CD4-positive, alpha-beta T cell treated with Interleukin-4 for 1 hour (primary cell): ENCODE measurements around the gene CNNM2.
"Not testable (repeated sequence)": the region's sequence is repeated elsewhere in the genome, so short reads cannot be mapped to it uniquely, and the experiment has no call there.

Experiments used
- DNase-seq, 2 donors: peaks; one replicate each; pipeline ENCODE4 v3.0.0-alpha.2; 2020 to 2022

CNNM2 gene

DNA sequence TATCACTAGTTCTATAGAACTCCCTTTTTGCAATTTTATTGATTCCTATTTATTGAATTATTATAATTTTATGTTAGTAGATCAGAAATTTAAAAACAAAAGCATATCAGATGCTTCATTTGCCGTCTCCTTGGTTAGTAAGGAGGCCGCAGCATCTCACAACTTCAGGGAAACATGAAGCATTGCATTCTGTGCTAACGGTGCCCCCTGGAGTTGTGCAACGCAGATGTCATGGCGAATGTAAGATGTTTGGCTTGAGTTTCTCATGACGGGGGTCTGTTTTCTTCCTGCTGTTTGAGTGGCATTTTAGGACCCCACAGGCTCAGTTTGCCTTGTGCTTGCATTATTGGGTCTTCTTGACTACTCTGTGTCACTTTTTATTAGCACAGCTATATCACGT lies 124.8 kb downstream of the CNNM2 start:
- no peak for DNase-seq

DNA sequence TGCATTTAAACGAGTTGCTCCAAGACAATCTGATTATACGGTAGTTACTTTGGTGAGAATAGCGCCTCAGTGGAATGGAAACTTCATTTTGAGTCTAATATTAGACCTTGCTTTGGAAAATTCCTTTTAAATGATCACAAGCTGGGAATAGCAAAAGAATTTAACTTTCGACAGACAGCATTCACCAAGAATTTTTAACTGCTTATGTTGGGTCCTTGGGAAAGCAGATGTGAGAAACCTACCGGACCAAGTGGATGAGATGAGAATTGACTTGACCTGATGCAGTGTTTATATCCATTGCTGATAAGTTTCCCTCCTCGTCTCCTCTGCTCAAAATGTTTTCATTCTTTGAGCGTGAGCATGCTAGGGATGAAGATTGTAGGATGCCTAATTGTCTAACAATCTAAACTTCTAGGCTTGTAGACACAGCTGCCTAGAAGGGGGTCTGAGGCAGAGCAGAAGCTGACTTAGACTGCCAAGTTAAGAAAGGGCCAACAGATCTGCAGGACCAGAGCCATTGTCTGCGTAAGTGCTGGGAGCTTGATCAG lies 126.9 kb downstream of the CNNM2 start:
- no peak for DNase-seq

- no peak for DNase-seq
Observed at GRCh38 chr10:103045961-103046360, 127.9 kb downstream of the CNNM2 start.

- DNase-seq = no peak
Observed at GRCh38 chr10:103047381-103047780, 129.3 kb downstream of the CNNM2 start.

DNA sequence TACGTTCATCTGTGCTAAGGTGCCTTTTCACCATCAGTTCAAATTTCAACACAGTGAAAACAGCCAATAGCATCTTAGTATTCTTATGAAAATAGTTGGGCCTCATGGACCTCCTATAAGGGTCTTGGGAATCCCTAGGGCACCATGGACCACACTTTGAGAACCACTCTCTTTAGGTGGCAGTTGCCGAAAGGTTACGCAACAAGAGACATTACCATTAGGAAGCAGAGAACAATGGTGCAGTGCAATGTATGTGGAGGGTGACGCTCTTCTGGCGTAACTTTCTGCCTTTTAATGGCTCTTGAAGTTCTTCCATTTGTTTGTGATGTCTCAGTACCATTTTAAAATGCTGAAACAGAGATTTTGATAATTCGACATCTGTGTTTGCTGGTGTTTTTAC lies 131.1 kb downstream of the CNNM2 start:
- DNase-seq = no peak

DNA sequence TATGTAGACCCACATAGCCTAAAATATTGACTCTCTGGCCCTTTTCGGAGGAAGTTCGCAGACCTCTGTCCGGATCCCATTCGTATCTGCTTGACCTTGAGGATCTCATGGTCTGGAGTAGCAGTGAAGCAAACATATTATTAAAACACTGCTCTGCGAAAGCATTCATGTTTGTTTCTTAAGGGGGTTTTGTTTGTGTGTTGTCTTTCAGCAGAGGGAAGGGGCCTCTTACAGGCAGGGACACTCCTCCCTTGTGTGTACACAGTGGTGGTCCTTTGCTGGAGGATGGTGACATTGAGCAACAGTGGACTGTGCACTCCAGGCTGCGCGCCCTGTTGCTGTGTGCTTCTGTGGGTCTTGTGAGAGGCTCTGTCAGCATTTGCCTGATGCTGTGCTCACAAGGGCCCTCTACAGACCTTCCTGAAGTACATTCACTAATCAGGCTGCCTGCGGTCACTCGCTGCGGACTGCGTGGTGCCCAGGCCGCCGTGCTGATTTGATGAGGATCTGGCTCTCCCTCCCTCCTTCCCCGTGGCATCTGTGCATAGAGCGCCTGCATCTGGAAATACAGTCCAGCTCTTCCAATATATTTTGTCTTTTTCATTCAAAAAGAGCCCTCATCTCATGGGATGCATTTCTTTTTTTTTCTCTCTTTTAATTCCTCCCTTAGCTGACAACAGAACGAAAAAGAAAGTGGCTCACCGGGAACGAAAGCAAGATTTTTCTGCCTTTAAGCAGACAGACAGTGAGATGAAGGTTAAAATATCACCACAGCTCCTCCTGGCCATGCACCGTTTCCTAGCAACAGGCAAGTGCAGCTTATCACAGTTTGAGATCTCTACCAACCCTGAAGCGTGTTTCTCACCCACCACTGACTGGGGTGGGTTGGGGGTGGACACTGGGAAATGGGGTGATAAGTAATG lies 135.8 kb downstream of the CNNM2 start:
- peak; percentile 64 to 77 for DNase-seq

- DNase-seq = no peak
Observed at GRCh38 chr10:103054621-103055020, 136.5 kb downstream of the CNNM2 start.

GRCh38 chr10:103055105-103055504 lies 137.0 kb downstream of the CNNM2 start:
- no peak for DNase-seq

- no peak for DNase-seq
Observed at GRCh38 chr10:103058034-103058433, 139.9 kb downstream of the CNNM2 start.

GRCh38 chr10:103060575-103060974 lies 142.5 kb downstream of the CNNM2 start:
- DNase-seq = no peak

- no peak for DNase-seq
Observed at GRCh38 chr10:103062854-103063590, 144.9 kb downstream of the CNNM2 start.

GRCh38 chr10:103064956-103065355 lies 146.9 kb downstream of the CNNM2 start:
- no peak for DNase-seq

DNA sequence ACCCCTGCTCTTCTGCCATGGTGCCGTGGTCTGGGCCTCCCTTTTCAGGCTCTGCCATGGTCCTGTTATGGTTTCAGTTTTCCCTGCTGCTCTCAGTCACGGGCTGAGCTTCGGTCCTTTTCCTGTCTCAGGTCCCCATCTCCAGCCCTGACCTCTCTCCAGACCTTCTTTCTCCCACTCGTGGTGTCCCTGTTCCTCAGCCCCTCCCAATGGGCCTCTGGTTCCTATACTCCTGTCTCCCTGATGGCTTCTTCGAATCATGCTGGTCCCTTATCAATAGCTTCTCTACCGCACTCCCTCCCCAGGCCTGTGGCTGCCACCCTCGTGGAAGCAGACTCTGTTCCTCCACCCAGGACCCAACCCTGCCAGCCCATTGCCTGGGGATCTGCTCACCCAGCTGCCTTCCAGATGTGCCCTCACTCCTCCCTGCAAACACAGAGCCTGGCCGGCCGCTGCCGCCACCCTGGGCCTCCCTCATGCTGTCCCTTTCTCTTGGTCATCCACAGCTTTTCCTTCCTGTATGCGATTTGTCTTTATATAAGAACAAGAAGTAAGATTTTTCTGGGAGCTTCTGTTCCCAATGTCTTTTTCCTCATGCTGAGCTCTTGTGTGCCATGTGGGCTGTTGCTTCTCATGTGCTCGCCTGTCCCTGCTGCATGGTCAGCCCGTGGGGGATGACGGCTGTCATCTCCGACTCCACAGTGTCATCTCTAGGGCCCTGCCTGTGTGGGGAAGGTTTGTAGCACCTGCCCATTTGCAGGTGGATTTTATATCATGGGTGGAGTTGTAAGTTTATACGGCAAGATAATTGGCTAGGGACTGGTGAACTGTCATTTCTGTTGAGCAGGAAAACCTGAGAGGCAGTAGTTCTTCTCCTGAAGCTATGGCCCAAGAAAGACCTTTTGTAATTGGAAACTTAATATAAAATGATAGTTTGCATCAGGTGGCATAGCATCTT lies 148.3 kb downstream of the CNNM2 start:
- DNase-seq = no peak

DNA sequence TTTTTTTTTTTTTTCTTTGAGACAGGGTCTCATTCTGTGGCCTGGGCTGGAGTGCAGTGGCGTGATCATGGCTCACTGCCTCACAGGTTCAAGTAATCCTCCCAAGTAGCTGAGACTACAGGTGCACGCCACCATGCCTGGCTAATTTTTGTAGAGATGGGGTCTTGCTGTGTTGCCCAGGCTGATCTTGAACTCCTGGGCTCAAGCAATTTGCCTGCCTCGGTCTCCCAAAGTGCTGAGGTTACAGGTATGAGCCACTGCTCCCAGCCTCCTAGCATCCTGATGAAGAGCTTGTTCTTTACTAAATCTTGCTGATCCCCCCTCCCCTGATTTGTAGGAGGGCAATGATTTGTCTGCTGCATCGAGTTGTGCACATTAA lies 149.0 kb downstream of the CNNM2 start:
- DNase-seq = not testable (repeated sequence)

DNA sequence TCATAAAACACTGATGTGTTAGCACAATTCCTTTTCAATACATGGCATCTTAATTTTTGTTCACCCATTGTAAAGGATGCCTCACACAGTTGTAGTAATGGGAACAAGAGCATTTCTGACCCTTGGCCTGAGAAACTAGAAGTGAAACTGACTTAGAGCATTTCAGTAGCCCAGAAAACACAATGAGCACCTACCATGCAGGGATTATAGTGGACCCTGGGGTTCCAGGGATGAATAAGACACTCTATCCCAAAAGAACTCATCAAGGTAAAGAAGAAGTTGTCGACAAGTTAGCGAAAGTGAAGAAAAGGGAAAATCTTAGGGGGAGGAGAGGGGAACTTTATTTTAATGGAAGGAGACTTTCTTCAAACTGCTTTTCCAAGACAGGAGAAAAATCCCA lies 149.4 kb downstream of the CNNM2 start:
- DNase-seq = no peak

- no peak for DNase-seq
Observed at GRCh38 chr10:103067956-103068355, 149.9 kb downstream of the CNNM2 start.

- DNase-seq = peak; percentile 75 to 76
Observed at GRCh38 chr10:103069453-103070331, 151.6 kb downstream of the CNNM2 start.

DNA sequence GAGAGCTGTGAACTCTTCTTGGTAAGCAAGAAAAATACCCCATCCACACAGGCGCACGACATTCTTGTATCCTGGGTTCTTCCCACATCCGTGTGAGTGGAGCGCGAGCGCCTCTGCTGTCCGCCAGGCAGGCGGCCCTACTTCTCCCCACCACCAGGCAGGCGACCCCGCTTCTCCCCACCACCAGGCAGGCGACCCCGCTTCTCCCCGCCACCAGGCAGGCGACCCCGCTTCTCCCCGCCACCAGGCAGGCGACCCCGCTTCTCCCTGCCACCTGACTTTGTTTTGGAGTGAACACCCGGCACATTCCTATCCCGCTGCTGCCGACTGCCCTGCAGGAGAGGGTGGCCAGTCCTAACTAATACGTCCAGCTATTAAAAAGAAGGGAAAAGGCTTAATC lies 154.2 kb downstream of the CNNM2 start:
- DNase-seq = no peak

GRCh38 chr10:103072891-103073290 lies 154.8 kb downstream of the CNNM2 start:
- DNase-seq = no peak

GRCh38 chr10:103077020-103077419 lies 158.9 kb downstream of the CNNM2 start:
- no peak for DNase-seq

- no peak for DNase-seq
Observed at GRCh38 chr10:103077491-103078308, 159.6 kb downstream of the CNNM2 start.
